Measurements from ENCODE around the gene LRRC3.
A peak's percentile ranks its signal among the peaks of the same experiment; 100 is the strongest.

The LRRC3 gene

DNA sequence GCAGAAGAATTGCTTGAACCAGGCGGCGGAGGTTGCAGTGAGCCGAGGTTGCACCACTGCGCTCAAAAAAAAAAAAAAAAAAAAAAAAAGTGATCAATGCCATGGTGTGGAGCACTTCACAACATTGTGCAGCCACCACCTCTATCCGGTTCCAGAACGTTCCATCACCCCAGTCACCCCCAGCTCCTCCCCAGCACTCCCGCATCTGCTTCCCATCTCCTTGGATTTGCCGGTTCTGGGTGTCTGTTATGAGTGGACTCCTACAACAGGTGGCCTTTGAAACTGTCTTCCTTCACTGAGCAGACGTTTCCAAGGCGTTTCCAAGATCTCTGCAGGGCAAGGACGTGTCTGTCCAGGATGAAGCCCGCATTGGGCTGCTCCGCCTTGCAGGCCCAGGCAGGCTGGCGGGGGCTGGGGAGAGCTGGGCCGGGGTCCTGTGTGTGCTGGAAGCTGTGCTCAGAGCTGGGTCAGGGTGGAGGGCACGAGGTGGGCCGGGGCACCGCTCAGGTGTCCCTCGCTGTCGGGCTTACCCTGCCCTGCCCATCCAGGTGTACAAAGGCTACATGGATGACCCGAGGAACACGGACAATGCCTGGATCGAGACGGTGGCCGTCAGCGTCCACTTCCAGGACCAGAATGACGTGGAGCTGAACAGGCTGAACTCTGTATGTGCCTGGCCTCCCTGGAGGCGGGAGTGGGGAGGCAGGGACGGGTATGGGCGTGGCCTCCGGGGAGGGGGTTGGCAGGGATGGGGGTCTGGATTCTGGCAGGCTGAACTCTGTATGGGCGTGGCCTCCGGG, 14.9 kb upstream of the LRRC3 start:
- no peak for DNase-seq

DNA sequence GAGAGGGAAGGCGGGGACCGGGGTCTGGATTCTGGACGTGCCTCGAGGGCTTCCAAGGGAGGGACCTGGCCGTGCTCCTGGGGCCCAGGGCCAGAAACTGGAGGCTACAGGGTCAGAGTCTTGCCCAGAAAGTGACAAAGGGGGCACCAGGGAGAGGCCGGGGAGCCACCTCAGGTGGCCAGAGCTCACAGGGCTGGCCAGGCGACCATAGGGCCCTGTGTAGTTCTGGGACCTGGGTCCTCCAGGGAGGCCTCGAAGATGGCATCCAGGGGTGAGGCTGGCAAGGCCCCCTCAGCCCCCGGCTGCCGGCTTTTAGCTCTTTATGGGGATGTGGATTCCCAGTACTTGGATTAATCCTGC, 14.3 kb upstream of the LRRC3 start:
- no peak for DNase-seq

DNA sequence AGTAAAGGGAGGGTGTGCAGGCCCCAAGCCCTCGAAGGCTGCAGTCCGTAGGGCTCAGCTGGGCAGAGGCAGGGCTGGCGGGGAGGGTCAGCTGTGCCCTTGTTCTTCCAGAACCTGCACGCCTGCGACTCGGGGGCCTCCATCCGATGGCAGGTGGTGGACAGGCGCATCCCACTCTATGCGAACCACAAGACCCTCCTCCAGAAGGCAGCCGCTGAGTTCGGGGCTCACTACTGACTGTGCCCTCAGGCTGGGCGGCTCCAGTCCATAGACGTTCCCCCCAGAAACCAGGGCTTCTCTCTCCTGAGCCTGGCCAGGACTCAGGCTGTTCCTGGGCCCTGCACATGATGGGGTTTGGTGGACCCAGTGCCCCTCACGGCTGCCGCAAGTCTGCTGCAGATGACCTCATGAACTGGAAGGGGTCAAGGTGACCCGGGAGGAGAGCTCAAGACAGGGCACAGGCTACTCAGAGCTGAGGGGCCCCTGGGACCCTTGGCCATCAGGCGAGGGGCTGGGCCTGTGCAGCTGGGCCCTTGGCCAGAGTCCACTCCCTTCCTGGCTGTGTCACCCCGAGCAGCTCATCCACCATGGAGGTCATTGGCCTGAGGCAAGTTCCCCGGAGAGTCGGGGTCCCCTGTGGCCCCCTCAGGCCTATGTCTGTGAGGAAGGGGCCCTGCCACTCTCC, 13.6 kb upstream of the LRRC3 start:
- no peak for DNase-seq

DNA sequence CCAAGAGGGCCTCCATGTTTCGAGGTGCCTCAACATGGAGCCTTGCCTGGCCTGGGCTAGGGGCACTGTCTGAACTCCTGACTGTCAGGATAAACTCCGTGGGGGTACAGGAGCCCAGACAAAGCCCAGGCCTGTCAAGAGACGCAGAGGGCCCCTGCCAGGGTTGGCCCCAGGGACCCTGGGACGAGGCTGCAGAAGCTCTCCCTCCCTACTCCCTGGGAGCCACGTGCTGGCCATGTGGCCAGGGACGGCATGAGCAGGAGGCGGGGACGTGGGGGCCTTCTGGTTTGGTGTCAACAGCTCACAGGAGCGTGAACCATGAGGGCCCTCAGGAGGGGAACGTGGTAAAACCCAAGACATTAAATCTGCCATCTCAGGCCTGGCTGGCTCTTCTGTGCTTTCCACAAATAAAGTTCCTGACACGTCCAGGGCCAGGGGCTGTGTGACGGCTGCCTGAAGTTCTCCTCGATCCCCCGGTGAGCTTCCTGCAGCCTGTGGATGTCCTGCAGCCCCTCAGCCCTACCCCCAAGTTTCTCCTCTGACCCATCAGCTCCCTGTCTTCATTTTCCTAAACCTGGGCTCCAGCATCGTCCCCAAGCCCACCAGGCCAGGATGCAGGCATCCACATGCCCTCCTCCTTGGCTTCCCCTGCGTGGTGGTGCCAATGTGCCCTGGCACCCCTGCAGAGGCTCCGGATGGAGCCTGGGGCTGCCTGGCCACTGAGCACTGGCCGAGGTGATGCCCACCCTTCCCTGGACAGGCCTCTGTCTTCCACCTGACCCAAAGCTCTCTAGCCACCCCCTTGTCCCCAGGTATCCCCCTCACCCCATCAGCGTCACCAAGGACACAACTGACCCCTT, 12.8 kb upstream of the LRRC3 start:
- no peak for DNase-seq

DNA sequence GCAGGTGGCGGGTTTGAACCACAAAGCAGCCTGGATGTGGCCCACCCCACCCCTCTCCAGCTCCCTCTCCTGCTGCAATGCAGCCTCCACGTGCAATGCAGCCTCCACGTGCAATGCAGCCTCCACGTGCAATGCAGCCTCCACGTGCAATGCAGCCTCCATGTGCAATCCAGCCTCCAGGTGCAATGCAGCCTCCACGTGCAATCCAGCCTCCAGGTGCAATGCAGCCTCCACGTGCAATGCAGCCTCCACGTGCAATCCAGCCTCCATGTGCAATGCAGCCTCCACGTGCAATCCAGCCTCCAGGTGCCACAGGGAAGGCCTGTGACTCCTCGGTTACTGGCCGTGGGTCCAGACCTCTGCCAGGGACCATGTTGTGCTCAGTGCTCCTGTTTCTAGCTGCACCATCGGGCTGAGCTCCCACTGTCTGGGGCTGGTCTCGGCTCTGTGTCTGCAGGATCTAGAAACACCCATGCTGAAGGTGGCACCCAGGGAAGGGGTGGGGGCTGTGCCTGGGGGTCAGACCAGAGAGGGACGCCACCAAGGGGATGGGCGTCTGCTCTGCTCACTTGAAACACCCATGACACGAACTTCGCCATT, 11.9 kb upstream of the LRRC3 start:
- DNase-seq = no peak

DNA sequence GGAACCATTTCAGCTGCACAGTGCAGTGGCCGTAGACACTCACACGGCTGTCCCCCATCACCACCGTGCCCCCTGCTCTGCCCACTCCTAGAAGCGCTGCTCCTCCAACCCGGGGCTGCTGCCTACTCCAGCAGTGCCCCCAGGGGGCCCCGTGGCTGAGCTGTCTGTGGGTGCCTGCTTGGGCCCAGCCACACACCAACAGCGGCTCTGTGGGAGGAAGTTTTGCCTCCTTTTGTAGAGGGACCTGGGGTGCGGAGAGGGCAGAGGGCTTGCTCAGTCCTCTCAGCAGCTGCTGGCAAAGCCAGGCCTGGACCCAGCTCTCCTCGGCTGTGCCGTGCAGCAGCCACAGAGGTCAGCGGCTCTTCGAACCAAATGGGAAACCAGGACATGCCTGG, 11.4 kb upstream of the LRRC3 start:
- DNase-seq = no peak

DNA sequence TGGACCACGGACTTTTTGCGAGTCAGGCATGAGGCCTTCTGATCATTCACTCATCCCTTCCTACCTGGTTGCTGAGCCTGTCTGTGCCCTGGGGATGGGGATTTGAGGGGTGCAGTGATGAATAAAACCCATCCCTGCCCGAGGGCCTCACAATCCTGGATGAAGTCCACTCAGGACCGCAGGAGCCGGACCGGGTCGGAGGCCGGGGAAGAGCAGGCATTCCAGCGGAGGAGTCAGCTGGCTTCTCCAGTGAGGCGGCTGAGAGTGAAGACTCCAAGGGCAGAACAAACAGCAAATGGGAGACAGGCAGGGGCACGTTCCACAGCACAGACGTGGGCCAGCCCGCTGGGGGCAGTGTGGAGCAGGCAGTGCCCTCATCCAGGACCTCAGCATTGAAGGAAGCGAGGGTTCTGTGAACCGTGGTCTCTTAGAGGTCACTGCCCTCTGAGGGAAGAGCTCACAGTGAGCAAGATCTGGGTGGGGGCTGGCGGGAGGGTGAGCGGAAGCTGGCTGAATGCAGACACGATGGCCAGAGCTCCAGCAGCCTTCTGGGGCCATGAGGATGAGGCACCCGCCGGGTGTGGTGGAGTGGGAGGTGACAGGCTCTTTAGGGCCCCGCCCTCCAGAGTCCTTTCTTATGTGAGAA, 10.9 kb upstream of the LRRC3 start:
- DNase-seq = no peak

DNA sequence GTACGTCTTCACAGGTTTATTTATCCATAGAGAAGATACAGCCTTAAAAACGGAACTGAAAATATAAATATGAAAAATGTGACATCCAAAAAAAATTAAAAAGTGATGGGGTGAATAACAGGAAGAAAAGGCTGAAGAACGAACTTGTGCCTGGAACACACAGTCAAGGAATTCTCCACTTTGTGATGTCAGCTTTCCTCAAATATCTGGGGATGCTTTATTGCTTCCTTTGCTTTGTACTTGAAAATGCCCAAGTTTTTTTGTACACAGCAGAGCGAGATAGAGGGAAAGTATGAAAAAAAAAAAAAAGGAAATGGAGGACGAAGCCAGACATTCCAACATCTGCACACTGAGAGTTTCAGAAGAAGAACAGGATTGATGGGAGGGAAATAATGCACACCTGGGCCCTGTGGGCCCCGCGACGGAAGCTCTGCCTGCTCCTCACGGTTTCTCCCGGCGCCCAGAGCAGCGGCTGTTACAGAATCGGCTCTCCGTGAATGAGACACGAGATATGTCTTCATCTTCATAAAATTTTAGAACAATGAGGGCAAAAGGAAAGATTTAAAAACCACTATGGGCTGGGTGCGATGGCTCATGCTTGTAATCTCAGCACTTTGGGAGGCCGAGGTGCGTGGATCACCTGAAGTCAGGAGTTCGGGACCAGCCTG, 10.0 kb upstream of the LRRC3 start:
- no peak for DNase-seq

DNA sequence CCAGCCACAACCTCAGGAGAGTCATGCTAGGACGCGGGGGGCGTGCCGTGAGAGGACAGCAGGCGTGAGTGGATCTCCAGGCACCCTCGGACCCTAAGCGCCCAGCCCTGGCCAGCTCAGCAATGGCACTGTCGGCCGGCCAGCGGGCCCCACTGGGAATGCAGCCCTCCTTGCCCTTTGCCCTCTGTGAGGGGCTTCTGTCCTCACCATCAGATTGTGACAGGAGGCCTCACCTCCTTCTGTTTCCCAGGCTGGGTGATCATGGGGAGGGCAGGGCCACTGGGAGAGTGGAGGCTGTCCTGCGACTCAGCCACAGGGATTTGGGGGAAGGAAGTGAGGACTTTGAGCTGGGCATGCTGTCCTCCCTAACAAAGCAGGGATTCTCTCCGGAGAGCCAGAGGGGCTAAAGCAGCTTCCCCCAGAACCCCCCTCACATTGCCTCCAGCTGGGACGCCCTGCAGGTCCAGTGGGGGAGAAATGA, 6.6 kb upstream of the LRRC3 start:
- no peak for DNase-seq

DNA sequence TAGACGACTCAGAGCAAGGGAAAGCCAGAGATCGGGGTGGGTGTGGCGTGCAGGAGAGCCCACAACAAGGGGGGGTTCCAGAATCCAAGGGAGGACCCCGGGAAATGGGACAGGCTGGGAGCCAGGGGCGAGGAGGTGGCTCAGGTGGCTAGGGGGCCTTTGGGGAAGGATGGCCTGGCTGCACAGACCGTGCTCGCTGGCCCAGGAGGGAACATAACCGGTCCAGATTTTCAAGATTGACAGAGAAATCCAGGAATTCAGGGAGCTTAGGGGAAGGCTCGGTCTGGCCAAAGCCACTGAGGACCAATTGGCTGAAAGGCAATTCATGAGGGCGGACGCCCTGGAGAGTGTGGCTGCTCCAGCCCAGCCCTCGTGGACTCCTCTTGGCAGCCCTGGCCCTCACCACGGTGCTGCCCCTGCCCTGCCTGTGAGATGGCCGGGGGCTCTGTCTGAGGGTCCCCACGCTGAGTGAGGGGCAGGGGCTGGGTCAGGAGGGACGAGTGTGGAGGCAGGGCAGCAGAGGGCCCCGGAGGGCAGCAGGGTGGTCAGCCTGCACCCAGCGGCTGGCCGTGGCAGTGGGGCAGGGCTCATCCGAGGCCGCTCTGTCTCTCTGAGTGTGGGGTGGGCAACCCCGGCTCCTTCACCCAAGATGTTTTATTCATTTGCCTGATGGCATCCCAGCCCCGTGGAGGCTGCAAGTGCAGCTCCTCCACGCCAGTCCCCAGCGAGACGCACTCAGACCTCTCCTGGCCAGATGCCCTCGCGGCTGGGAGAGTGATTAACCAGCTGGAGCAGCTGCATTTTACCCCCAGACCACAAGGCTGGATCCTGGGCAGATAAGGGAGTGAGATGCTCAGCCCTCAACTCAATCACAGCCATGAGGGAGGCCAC, 5.6 kb upstream of the LRRC3 start:
- DNase-seq = peak; percentile 39

DNA sequence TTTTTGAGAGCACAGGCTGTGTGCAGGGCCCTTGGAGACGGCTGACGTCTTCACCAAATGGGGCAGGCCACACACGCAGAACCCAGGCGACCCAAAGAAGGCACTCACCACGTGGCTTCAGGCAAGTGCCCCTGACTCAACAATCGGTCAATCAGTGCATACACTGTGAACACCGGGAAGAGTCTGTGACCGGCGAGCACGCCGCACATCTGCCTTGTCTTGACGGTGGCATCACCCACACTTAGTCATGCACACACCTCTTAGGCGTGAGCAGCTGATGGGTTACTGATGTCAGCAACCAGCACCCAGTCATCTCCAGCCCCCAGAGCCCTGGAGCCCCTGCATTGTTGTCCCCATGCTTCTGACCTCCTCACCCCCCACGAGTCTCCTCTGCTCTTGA, 4.9 kb upstream of the LRRC3 start:
- DNase-seq = no peak

DNA sequence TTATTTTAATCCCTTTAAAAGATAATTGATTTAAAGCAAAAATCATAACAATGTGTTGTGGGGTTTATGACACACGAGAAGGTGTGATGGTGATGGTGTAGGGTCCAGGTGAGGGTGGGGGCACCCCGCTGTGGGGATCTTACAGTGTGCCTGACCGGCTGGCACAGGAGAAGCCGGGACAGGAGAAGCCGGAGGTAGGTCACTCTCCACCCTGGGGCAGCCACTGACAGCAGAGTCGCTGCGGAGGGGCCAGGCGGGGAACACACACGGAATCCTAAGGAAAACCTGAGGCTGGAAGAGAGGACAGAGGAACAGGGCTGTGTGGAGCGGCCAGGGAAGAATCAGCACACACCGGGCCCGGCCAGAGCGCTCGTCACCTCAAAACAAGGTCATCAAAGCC, 4.3 kb upstream of the LRRC3 start:
- DNase-seq = no peak

DNA sequence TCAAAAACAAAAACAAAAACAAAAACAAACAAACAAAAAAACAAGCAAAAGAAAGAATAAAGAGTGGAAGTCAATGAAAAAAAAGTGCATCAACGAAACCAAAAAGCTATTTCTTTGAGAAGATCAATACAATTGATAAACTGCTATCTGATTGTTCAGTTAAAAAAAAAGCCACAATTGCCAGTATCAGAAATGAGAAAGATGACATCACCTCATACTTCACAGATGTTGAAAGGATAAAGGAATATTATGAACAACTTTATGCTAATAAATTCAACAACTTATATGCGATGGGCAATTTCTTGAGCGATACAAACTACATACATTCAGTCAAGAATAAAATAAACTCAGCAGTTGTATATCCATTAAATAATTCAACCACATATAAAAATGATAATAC, 2.2 kb upstream of the LRRC3 start:
- DNase-seq = no peak

DNA sequence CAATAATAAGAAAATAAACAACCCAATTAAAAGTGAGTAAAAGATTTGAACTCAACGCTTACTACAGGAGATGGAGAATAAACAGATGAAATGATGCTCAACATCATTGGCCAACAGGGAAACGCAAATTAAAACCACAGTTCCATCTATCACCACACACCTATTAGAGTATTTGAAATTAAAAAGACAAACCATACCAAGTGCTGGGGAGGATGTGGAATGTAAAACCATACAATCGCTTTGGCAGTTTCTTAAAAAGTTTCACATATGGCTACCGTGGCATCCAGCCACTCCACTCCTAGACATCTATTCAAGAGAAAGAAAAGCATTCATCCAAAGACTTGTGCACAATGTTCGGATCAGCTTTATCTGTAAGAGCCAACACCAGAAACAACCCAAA, 1.3 kb upstream of the LRRC3 start:
- no peak for DNase-seq

DNA sequence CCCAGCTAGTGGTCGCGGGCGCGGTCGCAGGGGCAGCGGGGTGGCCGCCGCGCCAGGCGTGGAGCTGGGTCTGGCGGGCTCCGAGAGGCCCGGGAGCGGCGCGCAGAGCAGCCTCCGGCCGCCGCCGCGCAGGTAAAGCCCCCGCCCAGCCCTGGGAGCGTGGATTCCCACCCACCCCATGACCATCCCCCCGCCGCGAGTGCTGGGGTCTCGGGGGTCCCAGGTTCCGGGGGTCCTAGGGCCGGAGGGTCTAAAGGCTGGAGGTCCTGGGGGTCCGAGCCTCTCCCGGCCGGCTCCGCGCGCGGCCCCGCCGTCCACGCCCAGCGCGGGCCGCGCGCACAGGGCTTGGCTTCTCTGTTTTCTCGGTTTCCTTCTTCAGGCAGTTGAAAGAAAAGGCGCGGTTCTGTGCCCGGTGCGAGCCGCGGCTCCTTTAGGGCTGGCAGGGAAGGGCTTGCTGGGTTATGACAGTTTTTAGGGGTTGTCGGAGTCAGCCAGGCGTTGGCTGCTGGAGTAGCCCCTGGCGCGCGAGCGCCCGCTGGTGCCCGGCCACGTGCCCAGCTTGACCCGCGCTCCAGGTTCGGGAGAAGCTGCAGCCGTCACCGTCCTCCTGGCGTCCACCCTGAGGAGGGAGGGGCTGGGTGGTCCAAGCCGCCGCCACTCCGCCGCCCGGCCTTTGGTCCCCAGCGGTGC, 359 bp downstream of the LRRC3 start:
- DNase-seq = peak; percentile 78

DNA sequence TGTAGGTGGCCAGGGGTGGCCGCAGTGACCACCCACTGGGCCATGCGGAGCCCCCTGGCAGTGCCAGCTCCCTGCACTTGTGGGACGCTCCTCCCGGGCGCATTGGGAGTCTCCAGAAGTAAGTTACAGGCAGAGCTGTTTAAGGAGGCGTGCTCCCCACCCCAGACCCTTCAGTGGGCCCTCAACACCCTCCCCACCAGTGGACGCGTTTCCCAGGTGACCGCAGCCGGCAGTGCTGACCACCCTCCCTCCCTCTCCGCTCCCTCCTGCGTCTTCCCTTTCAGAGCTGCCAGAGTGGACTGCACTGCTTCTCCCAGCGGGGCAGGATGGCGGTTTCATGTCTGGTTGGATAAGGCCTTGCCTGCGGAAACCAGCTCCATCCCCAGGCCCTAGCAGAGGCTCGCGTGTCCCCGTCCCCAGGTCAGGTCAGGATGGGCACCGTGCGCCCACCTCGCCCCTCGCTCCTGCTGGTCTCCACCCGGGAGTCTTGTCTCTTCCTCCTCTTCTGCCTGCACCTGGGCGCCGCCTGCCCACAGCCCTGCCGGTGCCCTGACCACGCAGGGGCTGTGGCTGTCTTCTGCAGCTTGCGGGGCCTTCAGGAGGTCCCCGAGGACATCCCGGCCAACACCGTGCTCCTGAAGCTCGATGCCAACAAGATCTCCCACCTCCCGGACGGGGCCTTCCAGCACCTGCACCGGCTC, 1.1 kb downstream of the LRRC3 start:
- peak; percentile 59 for DNase-seq

DNA sequence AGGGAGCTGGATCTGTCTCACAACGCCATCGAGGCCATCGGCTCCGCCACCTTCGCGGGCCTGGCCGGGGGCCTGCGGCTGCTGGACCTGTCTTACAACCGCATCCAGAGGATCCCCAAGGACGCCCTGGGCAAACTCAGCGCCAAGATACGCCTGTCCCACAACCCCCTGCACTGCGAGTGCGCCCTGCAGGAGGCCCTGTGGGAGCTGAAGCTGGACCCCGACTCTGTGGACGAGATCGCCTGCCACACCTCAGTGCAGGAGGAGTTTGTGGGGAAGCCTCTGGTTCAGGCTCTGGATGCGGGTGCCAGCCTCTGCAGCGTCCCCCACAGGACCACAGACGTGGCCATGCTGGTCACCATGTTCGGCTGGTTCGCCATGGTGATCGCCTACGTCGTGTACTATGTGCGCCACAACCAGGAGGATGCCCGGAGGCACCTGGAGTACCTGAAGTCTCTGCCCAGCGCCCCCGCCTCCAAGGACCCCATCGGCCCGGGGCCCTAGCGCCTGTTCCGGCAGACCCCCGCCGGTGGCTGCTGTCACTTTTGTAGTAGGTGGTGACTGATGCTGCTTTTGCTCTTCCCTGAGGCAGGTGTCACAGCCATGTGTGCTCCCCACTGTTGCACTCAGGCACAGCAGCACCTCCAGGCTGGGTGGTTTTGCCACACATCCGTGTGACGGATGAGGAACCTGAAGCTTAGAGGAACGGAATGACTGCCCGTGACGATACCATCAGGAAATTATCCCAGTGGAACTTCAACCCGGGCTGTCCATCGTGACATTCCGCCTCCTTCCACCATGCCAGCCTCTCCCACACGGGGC, 1.8 kb downstream of the LRRC3 start:
- no peak for DNase-seq

DNA sequence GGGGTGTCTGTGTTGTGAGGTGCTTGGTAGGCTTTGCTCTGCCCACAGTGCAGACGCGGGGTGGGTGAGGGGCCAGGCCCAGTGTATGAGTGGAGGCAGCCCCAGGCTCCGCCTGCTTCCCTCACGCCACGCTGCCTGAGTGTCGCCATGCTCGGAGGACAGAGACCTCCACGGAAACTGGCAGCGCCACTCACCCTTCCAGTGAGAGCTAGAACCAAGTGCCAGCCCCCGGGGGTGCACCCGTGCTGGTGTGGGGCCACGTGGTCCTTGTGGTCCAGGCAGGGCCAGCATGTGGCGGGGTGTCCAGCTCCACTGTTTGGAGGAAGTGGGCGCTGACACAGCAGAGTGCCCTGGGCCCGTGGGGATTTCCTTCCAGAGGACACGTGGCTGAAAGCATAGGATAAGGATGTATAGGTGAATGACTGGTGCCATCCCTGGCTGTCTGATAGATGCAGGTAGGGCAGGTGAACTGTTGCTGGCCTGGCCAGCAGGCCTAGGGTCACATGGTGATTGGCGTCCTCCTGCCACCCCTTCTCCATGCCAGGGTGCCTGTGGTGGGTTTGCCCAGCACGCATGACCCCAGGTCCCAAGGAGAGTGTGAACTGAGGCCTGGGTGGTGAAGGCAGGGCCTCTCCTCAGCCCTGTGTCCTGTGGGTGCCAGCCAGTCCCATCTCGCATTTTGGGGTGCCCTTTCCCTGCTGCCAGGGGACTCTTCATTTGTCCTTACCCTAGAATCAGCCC, 3.8 kb downstream of the LRRC3 start:
- no peak for DNase-seq

All from retina (tissue), 1 donor.